Measurements from ENCODE around the gene TEPSIN. TPM values are rescaled to one million over a fixed set of nuclear protein-coding genes. Genes with fewer than 3 reads are reported as not detected.

TEPSIN gene
- total and polyA plus RNA-seq, 4 donors = 20.7 to 48.7 (median 31.1) TPM

DNA sequence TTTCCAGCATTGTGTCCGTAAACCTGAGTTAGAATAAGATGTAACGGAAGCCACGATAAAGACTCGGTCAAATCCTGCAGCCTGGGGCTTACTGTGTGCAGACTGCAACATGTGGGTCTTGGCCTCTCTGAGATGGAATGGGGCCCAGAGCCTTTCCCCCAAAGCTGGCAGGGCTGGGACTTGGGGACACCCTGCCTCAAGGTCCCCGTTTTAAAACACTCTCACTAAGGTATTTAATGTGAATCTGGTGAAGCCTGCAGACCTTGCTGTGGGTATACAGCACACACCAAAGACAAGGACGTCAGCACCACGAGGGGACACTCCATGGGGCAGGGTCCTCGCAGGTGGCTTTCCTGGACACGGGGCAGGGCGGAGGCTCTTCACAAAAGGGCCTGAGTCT lies 2.3 kb upstream of the TEPSIN start:
- DNase-seq = no peak
- ATAC-seq (ENCODE audit: insufficient read depth, low FRiP score) = no peak
- H3K27ac ChIP-seq (ENCODE audit: low read depth in 1 of 2, low read length in 1 of 2) = no peak overlapping the region
- H3K27me3 ChIP-seq (ENCODE audit: control insufficient read depth in 3 of 3, insufficient read depth in 3 of 3, low read length in 2 of 3) = no peaks in the 10 kb centered on the region
- peaks cover 0 to 14% (median 0%) of the 10 kb centered on the region in 4 donors for H3K36me3 ChIP-seq (ENCODE audit: control insufficient read depth in 4 of 4, insufficient read depth in 4 of 4, low read length in 4 of 4)
- no peak overlapping the region for H3K9ac ChIP-seq (ENCODE audit: insufficient read depth in 1 of 2, low read length in 2 of 2)
- H3K9me3 ChIP-seq (ENCODE audit: control insufficient read depth in 4 of 4, insufficient read depth in 3 of 4, low read length in 3 of 4) = no peaks in the 10 kb centered on the region
- no peak overlapping the region for H3K4me3 ChIP-seq
- WGBS, 2 donors = 89 to 91% methylated on average over 10 of the region's 10 CpGs
- TF ChIP-seq, protein P1, sequence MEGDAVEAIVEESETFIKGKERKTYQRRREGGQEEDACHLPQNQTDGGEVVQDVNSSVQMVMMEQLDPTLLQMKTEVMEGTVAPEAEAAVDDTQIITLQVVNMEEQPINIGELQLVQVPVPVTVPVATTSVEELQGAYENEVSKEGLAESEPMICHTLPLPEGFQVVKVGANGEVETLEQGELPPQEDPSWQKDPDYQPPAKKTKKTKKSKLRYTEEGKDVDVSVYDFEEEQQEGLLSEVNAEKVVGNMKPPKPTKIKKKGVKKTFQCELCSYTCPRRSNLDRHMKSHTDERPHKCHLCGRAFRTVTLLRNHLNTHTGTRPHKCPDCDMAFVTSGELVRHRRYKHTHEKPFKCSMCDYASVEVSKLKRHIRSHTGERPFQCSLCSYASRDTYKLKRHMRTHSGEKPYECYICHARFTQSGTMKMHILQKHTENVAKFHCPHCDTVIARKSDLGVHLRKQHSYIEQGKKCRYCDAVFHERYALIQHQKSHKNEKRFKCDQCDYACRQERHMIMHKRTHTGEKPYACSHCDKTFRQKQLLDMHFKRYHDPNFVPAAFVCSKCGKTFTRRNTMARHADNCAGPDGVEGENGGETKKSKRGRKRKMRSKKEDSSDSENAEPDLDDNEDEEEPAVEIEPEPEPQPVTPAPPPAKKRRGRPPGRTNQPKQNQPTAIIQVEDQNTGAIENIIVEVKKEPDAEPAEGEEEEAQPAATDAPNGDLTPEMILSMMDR (IDR thresholded peaks at IDR 0.05; ENCODE audit: control extremely low read depth, extremely low read depth) = no peak
- peaks cover 0 to 19% (median 9%) of the 10 kb centered on the region in 5 donors for H3K4me1 ChIP-seq (ENCODE audit: control insufficient read depth in 5 of 5, insufficient read depth in 5 of 5, low read length in 5 of 5)

DNA sequence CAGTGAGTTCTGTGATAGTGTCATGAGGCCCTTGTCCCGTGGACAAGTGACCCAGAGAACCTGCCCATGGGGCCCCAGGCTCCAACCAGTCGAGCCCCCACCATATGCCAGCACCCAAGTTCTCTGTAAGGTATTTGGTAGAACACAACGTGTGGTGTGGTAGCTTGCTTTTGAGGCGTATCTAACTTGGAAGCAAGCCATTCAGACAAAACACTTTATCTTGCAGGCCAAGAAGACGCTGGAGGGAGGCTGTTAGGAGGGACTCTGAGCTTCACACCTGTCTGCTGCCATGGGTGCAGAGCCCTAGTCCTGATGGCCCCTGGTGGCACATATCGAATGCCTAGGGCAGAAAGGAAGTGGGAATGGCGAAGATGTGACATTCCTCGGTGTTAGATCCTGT lies 1.9 kb upstream of the TEPSIN start:
- Histone ChIP-seq H3K27me3 (ENCODE audit: control insufficient read depth in 3 of 3, insufficient read depth in 3 of 3, low read length in 2 of 3) (no peaks in the 10 kb centered on the region), H3K9me3 (ENCODE audit: control insufficient read depth in 4 of 4, insufficient read depth in 3 of 4, low read length in 3 of 4) (no peaks in the 10 kb centered on the region), H3K27ac (ENCODE audit: low read depth in 1 of 2, low read length in 1 of 2) (no peak overlapping the region), H3K36me3 (ENCODE audit: control insufficient read depth in 4 of 4, insufficient read depth in 4 of 4, low read length in 4 of 4) (peaks cover 0 to 14% (median 0%) of the 10 kb centered on the region in 4 donors), H3K9ac (ENCODE audit: insufficient read depth in 1 of 2, low read length in 2 of 2) (no peak overlapping the region), H3K4me1 (ENCODE audit: control insufficient read depth in 5 of 5, insufficient read depth in 5 of 5, low read length in 5 of 5) (peaks cover 0 to 19% (median 9%) of the 10 kb centered on the region in 5 donors), H3K4me3 (no peak overlapping the region)
- TF ChIP-seq, protein P1 (IDR thresholded peaks at IDR 0.05; ENCODE audit: control extremely low read depth, extremely low read depth) = no peak
- ATAC-seq (ENCODE audit: insufficient read depth, low FRiP score) = no peak
- 79 to 81% methylated on average over 8 of the region's 8 CpGs for WGBS, 2 donors
- DNase-seq = no peak

DNA sequence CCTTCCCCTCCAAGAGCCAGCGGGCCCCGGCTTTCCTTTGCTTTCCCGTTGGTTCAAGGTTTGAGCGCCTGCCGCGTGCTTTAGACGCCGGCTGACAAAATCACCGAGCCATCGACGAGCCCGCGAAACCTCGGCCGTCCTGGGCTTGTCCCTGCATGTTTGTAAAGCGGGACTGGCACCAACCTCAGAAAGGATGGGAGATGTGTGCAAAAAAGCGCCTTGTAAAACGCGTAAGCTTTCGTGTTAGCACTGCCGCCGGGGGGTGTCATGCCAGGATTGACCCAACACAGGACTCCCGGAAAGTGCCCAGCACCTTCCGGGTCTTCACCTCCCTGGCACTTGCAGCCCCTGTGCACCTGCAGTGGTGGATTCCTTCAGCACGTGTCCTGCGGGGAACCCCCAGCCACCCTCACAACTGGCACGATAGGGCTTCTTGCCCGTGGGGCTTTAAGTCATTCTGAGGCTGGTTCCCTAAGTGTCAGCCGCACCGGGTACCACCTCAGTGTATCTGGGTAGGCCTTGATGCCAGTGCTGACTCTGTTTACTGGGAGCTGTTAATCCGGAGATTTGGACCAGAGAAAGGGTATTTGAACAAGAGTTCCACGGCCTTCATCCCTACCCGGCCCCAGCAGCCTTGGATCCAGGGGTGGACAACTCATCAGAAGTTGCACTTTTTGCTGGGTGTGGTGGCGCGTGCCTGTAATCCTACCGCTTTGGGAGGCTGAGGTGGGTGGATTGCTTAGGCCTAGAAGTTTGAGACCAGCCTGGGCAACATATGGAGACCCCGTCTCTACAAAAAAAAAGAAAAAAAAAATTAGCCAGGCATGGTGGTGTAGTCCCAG lies 1.1 kb upstream of the TEPSIN start:
- no peaks in the 10 kb centered on the region for H3K9me3 ChIP-seq (ENCODE audit: control insufficient read depth in 4 of 4, insufficient read depth in 3 of 4, low read length in 3 of 4)
- H3K4me3 ChIP-seq = peak overlapping the region; percentile 96
- H3K4me1 ChIP-seq (ENCODE audit: control insufficient read depth in 5 of 5, insufficient read depth in 5 of 5, low read length in 5 of 5) = peaks cover 0 to 19% (median 9%) of the 10 kb centered on the region in 5 donors
- WGBS, 2 donors = 18 to 19% methylated on average over 37 of the region's 37 CpGs
- no peak overlapping the region for H3K9ac ChIP-seq (ENCODE audit: insufficient read depth in 1 of 2, low read length in 2 of 2)
- peaks cover 0 to 17% (median 0%) of the 10 kb centered on the region in 4 donors for H3K36me3 ChIP-seq (ENCODE audit: control insufficient read depth in 4 of 4, insufficient read depth in 4 of 4, low read length in 4 of 4)
- H3K27me3 ChIP-seq (ENCODE audit: control insufficient read depth in 3 of 3, insufficient read depth in 3 of 3, low read length in 2 of 3) = no peaks in the 10 kb centered on the region
- no peak for ATAC-seq (ENCODE audit: insufficient read depth, low FRiP score)
- peak overlapping the region; percentile 75 to 76 for H3K27ac ChIP-seq (ENCODE audit: low read depth in 1 of 2, low read length in 1 of 2)
- DNase-seq = no peak
- TF ChIP-seq, protein P1 (IDR thresholded peaks at IDR 0.05; ENCODE audit: control extremely low read depth, extremely low read depth) = no peak
